Mammary epithelial cell (primary cell): ENCODE data around the gene ZBTB40.

ENCODE experiments used
- CTCF ChIP-seq, 2 donors: IDR thresholded peaks in 1 of 2; conservative IDR thresholded peaks in 1 of 2; 2 replicates each; pipeline ENCODE4 v1.5.1; 2011 to 2012; ENCODE audit warnings: inconsistent platforms in 2 of 2, low read length in 2 of 2, mild to moderate bottlenecking in 2 of 2, control low read depth in 1 of 2, low read depth in 1 of 2; ENCODE audit not compliant: insufficient read depth in 1 of 2; ENCODE audit errors: extremely low read depth in 1 of 2
- EZH2 ChIP-seq: IDR thresholded peaks from 2 replicates; pipeline ENCODE4 v1.6.1; 2012; ENCODE audit warnings: low read length, inconsistent platforms, borderline replicate concordance

GRCh38 chr1:22402356-22403053 lies 49.1 kb upstream of the ZBTB40 start:
- TF ChIP-seq EZH2 (no peak), CTCF (conservative IDR thresholded peaks at IDR 0.05 in 1 of 2, IDR thresholded peaks at IDR 0.05 in 1 of 2; ENCODE audit: extremely low read depth in 1 of 2, insufficient read depth in 1 of 2, low read depth in 1 of 2, low read length in 2 of 2) (no peak)
